Lung (tissue), 12 donors: ENCODE data around the gene CRELD2. TPM values are rescaled to one million over a fixed set of nuclear protein-coding genes. Genes with fewer than 3 reads are reported as not detected.

Experiments
- ATAC-seq: fragments of 200-7000 bp; cut with Tn5 transposase; one replicate; pipeline ENCODE4 v1.9.1; 2020; ENCODE audit warnings: moderate number of reproducible peaks; ENCODE audit not compliant: insufficient read depth, low FRiP score
- DNase-seq, 3 donors: peaks; one replicate each; pipeline ENCODE4 v3.0.0-alpha.2; 2013 to 2017
- H3K27ac ChIP-seq, 2 donors: one replicate each; pipeline ENCODE4 v1.5.1; 2013; ENCODE audit warnings: mild to moderate bottlenecking in 2 of 2, moderate library complexity in 2 of 2, control low read depth in 1 of 2, inconsistent platforms in 1 of 2, low read depth in 1 of 2, low read length in 1 of 2
- H3K27me3 ChIP-seq, 3 donors: one replicate each; pipeline ENCODE4 v1.5.1; 2013; ENCODE audit warnings: low read length in 2 of 3; ENCODE audit not compliant: control insufficient read depth in 3 of 3, insufficient read depth in 3 of 3
- H3K36me3 ChIP-seq, 4 donors: one replicate each; pipeline ENCODE4 v1.5.1; 2013; ENCODE audit warnings: low read length in 4 of 4, mild to moderate bottlenecking in 1 of 4, moderate library complexity in 1 of 4; ENCODE audit not compliant: control insufficient read depth in 4 of 4, insufficient read depth in 4 of 4
- H3K4me1 ChIP-seq, 5 donors: one replicate each; pipeline ENCODE4 v1.5.1; 2013; ENCODE audit warnings: low read length in 5 of 5, mild to moderate bottlenecking in 2 of 5, moderate library complexity in 1 of 5; ENCODE audit not compliant: control insufficient read depth in 5 of 5, insufficient read depth in 5 of 5
- H3K4me3 ChIP-seq: one replicate; pipeline ENCODE4 v1.5.1; 2013; ENCODE audit warnings: mild to moderate bottlenecking, control low read depth, moderate library complexity
- H3K9ac ChIP-seq, 2 donors: one replicate each; pipeline ENCODE4 v1.5.1; 2013; ENCODE audit warnings: low read length in 2 of 2, control low read depth in 1 of 2; ENCODE audit not compliant: insufficient read depth in 1 of 2
- H3K9me3 ChIP-seq, 4 donors: one replicate each; pipeline ENCODE4 v1.5.1; 2013; ENCODE audit warnings: low read length in 3 of 4, mild to moderate bottlenecking in 1 of 4, moderate library complexity in 1 of 4; ENCODE audit not compliant: control insufficient read depth in 4 of 4, insufficient read depth in 3 of 4
- CTCF ChIP-seq: IDR thresholded peaks from 2 replicates; pipeline ENCODE4 v1.5.1; 2012; ENCODE audit warnings: mild to moderate bottlenecking; ENCODE audit errors: control extremely low read depth, extremely low read depth
- WGBS, 2 donors: extraction: QIAGEN DNeasy Blood & Tissue Kit; methylation state at CpG; one replicate each; pipeline ENCODE4 v1.1.7; 2013; 5-methylcytosine and 5-hydroxymethylcytosine counted together
- polyA plus RNA-seq, 2 donors: library from polyadenylated mRNA; stranded (reverse); fragments of 200-250 nt; gene quantifications; one replicate each; pipeline ENCODE4 v1.2.1, GENCODE V29; 2013
- total RNA-seq, 2 donors: library from RNA; depleted of rRNA in 1 of 2; stranded (reverse); fragments of >200 nt in 1 of 2; gene quantifications; one replicate each; pipeline ENCODE4 v1.2.1, GENCODE V29; 2014 to 2021
- donor health status: control.
- donor health status: control.
- donor health status: Bipolar disorder and iron deficiency.
- donor health status: healthy.
- donor health status: DM: yes; HTN: yes; CAD: no.

The CRELD2 gene
- total and polyA plus RNA-seq, 4 donors = 18.7 to 110 (median 71.9) TPM

GRCh38 chr22:49924113-49924833, 5.8 kb downstream of the CRELD2 start:
- Histone ChIP-seq H3K27me3 (no peaks in the 10 kb centered on the region), H3K9me3 (no peaks in the 10 kb centered on the region), H3K4me1 (peaks cover 0 to 4% (median 0%) of the 10 kb centered on the region in 5 donors), H3K4me3 (no peak overlapping the region), H3K9ac (no peak overlapping the region), H3K36me3 (peaks cover 0 to 28% (median 13%) of the 10 kb centered on the region in 4 donors), H3K27ac (no peak overlapping the region)
- ATAC-seq = no peak
- WGBS, 2 donors = 95 to 96% methylated on average over 31 of the region's 31 CpGs
- no peak for DNase-seq
- no peak for TF ChIP-seq CTCF

- no peaks in the 10 kb centered on the region for H3K9me3 ChIP-seq
- no peak for ATAC-seq
- no peak overlapping the region for H3K4me3 ChIP-seq
- H3K27ac ChIP-seq = no peak overlapping the region
- no peak for DNase-seq
- no peak overlapping the region for H3K9ac ChIP-seq
- no peaks in the 10 kb centered on the region for H3K27me3 ChIP-seq
- peaks cover 0 to 5% (median 0%) of the 10 kb centered on the region in 5 donors for H3K4me1 ChIP-seq
- WGBS, 2 donors = 31 to 72% methylated on average over 24 of the region's 24 CpGs
- H3K36me3 ChIP-seq = peaks cover 0 to 25% (median 5%) of the 10 kb centered on the region in 4 donors
- no peak for TF ChIP-seq CTCF
Measured at GRCh38 chr22:49925525-49926128, 7.2 kb downstream of the CRELD2 start.

- ATAC-seq (no peak), DNase-seq (no peak)
- Histone ChIP-seq H3K36me3 (peaks cover 0 to 20% (median 0%) of the 10 kb centered on the region in 4 donors), H3K4me3 (no peak overlapping the region), H3K9ac (no peak overlapping the region), H3K27me3 (no peaks in the 10 kb centered on the region), H3K4me1 (peaks cover 0 to 5% (median 0%) of the 10 kb centered on the region in 5 donors), H3K9me3 (no peaks in the 10 kb centered on the region), H3K27ac (no peak overlapping the region)
- WGBS, 2 donors = 89 to 90% methylated on average over 17 of the region's 18 CpGs
- TF ChIP-seq CTCF = no peak
Measured at GRCh38 chr22:49926916-49927315, 8.5 kb downstream of the CRELD2 start.
